HFF-Myc (cell line): Measurements from ENCODE around the gene C1QTNF8.

Source experiments
- DNase-seq: peaks from one replicate; pipeline ENCODE4 v3.0.0-alpha.2; 2011; ENCODE audit warnings: low read depth; ENCODE audit errors: extremely low read depth
- H3K4me3 ChIP-seq: replicated peaks from 2 replicates; pipeline ENCODE4 v1.5.1; 2011; ENCODE audit warnings: low read depth, mild to moderate bottlenecking, control low read depth, low read length
- CTCF ChIP-seq: IDR thresholded peaks from 2 replicates; pipeline ENCODE4 v1.5.1; 2012; ENCODE audit warnings: mild to moderate bottlenecking, low read depth, low read length, control low read depth; ENCODE audit errors: missing control alignments

The C1QTNF8 gene

GRCh38 chr16:1050516-1050915 is 45.5 kb downstream of the C1QTNF8 start:
- TF ChIP-seq CTCF, result no peak
- DNase-seq, result no peak
- no peak overlapping the region for H3K4me3 ChIP-seq

- TF ChIP-seq CTCF, result no peak
- DNase-seq, result no peak
- no peak overlapping the region for H3K4me3 ChIP-seq
Measured at GRCh38 chr16:1049976-1050247, 46.1 kb downstream of the C1QTNF8 start.

GRCh38 chr16:1049113-1049975 is 46.7 kb downstream of the C1QTNF8 start:
- no peak for TF ChIP-seq CTCF
- DNase-seq, result no peak
- no peak overlapping the region for H3K4me3 ChIP-seq

- no peak for TF ChIP-seq CTCF
- H3K4me3 ChIP-seq, result no peak overlapping the region
- DNase-seq, result no peak
Measured at GRCh38 chr16:1048442-1049112, 47.5 kb downstream of the C1QTNF8 start.

- TF ChIP-seq CTCF, result no peak
- no peak for DNase-seq
- no peak overlapping the region for H3K4me3 ChIP-seq
Measured at GRCh38 chr16:1047801-1048200, 48.2 kb downstream of the C1QTNF8 start.

GRCh38 chr16:1047123-1047522 is 48.9 kb downstream of the C1QTNF8 start:
- TF ChIP-seq CTCF, result no peak
- no peak overlapping the region for H3K4me3 ChIP-seq
- no peak for DNase-seq
